GM18526 (cell line): ENCODE measurements around the gene NCAPD3.

ENCODE experiments used
- POLR2A ChIP-seq: IDR thresholded peaks from 3 replicates; pipeline ENCODE4 v1.6.1; 2011; ENCODE audit not compliant: insufficient read length; ENCODE audit errors: extremely low read depth

NCAPD3 gene

GRCh38 chr11:134238956-134239355 lies 15.2 kb upstream of the NCAPD3 start:
- no peak for TF ChIP-seq POLR2A

GRCh38 chr11:134237557-134237922 lies 13.8 kb upstream of the NCAPD3 start:
- TF ChIP-seq POLR2A = no peak

GRCh38 chr11:134236834-134237556 lies 13.2 kb upstream of the NCAPD3 start:
- TF ChIP-seq POLR2A = no peak

GRCh38 chr11:134235399-134235798 lies 11.6 kb upstream of the NCAPD3 start:
- TF ChIP-seq POLR2A = no peak

GRCh38 chr11:134233729-134234179 lies 10.0 kb upstream of the NCAPD3 start:
- TF ChIP-seq POLR2A = no peak

GRCh38 chr11:134231958-134232659 lies 8.3 kb upstream of the NCAPD3 start:
- no peak for TF ChIP-seq POLR2A

GRCh38 chr11:134230339-134230738 lies 6.6 kb upstream of the NCAPD3 start:
- no peak for TF ChIP-seq POLR2A

GRCh38 chr11:134229126-134229790 lies 5.5 kb upstream of the NCAPD3 start:
- no peak for TF ChIP-seq POLR2A

- TF ChIP-seq POLR2A = no peak
Measured at GRCh38 chr11:134228625-134229024, 4.9 kb upstream of the NCAPD3 start.

GRCh38 chr11:134226806-134227325 lies 3.1 kb upstream of the NCAPD3 start:
- no peak for TF ChIP-seq POLR2A

GRCh38 chr11:134224710-134225664 lies 1.2 kb upstream of the NCAPD3 start:
- peak; percentile 62 for TF ChIP-seq POLR2A

- TF ChIP-seq POLR2A = no peak
Measured at GRCh38 chr11:134223121-134223520, 646 bp downstream of the NCAPD3 start.

- TF ChIP-seq POLR2A = no peak
Measured at GRCh38 chr11:134216816-134217215, 7.0 kb downstream of the NCAPD3 start.

GRCh38 chr11:134215836-134216235 lies 7.9 kb downstream of the NCAPD3 start:
- no peak for TF ChIP-seq POLR2A
